Aorta (tissue), 5 donors: Measurements from ENCODE around the gene LAYN. TPM values are rescaled to one million over a fixed set of nuclear protein-coding genes. Genes with fewer than 3 reads are reported as not detected.

Source experiments
- ATAC-seq: fragments of 200-7000 bp; cut with Tn5 transposase; one replicate; pipeline ENCODE4 v1.9.1; 2022; ENCODE audit warnings: moderate library complexity; ENCODE audit not compliant: low FRiP score
- DNase-seq, 2 donors: peaks; one replicate each; pipeline ENCODE4 v3.0.0-alpha.2; 2020
- H3K27ac ChIP-seq, 2 donors: one replicate each; pipeline ENCODE4 v1.5.1; 2013; ENCODE audit warnings: low read length in 2 of 2, mild to moderate bottlenecking in 2 of 2, moderate library complexity in 2 of 2, control low read depth in 1 of 2, inconsistent platforms in 1 of 2, low read depth in 1 of 2
- H3K27me3 ChIP-seq, 2 donors: one replicate each; pipeline ENCODE4 v1.6.1; 2013; ENCODE audit warnings: control low read depth in 1 of 2, low read length in 1 of 2, mild to moderate bottlenecking in 1 of 2, moderate library complexity in 1 of 2; ENCODE audit not compliant: insufficient read depth in 2 of 2, control insufficient read depth in 1 of 2
- H3K36me3 ChIP-seq, 2 donors: one replicate each; pipeline ENCODE4 v1.6.1; 2013; ENCODE audit warnings: control low read depth in 1 of 2, low read length in 1 of 2, mild to moderate bottlenecking in 1 of 2; ENCODE audit not compliant: insufficient read depth in 2 of 2, control insufficient read depth in 1 of 2
- H3K4me1 ChIP-seq, 2 donors: one replicate each; pipeline ENCODE4 v1.6.1; 2013; ENCODE audit warnings: low read length in 2 of 2, control low read depth in 1 of 2, mild to moderate bottlenecking in 1 of 2, moderate library complexity in 1 of 2; ENCODE audit not compliant: insufficient read depth in 2 of 2, control insufficient read depth in 1 of 2
- H3K4me3 ChIP-seq, 2 donors: one replicate each; pipeline ENCODE4 v1.5.1; 2013; ENCODE audit warnings: low read length in 2 of 2, control low read depth in 1 of 2, mild to moderate bottlenecking in 1 of 2
- H3K9me3 ChIP-seq: one replicate; pipeline ENCODE4 v1.6.1; 2013; ENCODE audit warnings: mild to moderate bottlenecking, low read length; ENCODE audit not compliant: control insufficient read depth
- WGBS, 2 donors: extraction: QIAGEN DNeasy Blood & Tissue Kit; methylation state at CpG; one replicate each; pipeline ENCODE4 v1.1.7; 2013; 5-methylcytosine and 5-hydroxymethylcytosine counted together
- intact Hi-C, 2 donors: fragments of 100-400 bp; cut with DNase I; formaldehyde crosslinking; loops; one replicate each; pipeline versions ENCODE4 v1.14.2 to v1.15.0; 2022
- polyA plus RNA-seq, 2 donors: library from polyadenylated mRNA; stranded (reverse); fragments of 200-250 nt; gene quantifications; one replicate each; pipeline ENCODE4 v1.2.3, GENCODE V29; 2013
- total RNA-seq, 2 donors: library from RNA; stranded (reverse); fragmentation: NEBNext Ultra II Directional; extraction: Animal tissue kit (Norgen Biotek cat#: 25700); gene quantifications; one replicate each; pipeline ENCODE4 v1.2.1, GENCODE V29; 2021
- donor health status: healthy with polysubstance abuse.
- donor health status: Bipolar disorder and iron deficiency.
- donor health status: DM: no; HTN: no; CAD: no.
- donor health status: DM: no; HTN: no; CAD: no.
- donor health status: DM: yes; HTN: yes; CAD: no.

Gene LAYN
- total and polyA plus RNA-seq, 4 donors = 17.6 to 30.2 (median 22.0) TPM

- Histone ChIP-seq H3K4me3 (no peak overlapping the region), H3K4me1 (no peaks in the 10 kb centered on the region), H3K36me3 (no peaks in the 10 kb centered on the region), H3K9me3 (no peaks in the 10 kb centered on the region), H3K27me3 (no peaks in the 10 kb centered on the region), H3K27ac (no peak overlapping the region)
- ATAC-seq (no peak), DNase-seq (no peak)
- 93 to 100% methylated on average over 1 of the region's 1 CpG for WGBS, 2 donors
- intact Hi-C loops = no loop called here
Observed at GRCh38 chr11:111538407-111539114, 2.0 kb upstream of the LAYN start.

GRCh38 chr11:111539426-111540113, 950 bp upstream of the LAYN start:
- Histone ChIP-seq H3K9me3 (no peaks in the 10 kb centered on the region), H3K36me3 (peaks cover 0 to 1% of the 10 kb centered on the region in 2 donors), H3K4me1 (no peaks in the 10 kb centered on the region), H3K27me3 (no peaks in the 10 kb centered on the region), H3K4me3 (peak overlapping the region in 1 of 2 donors; percentile 45), H3K27ac (no peak overlapping the region)
- ATAC-seq (no peak), DNase-seq (no peak)
- intact Hi-C loops = no loop called here
- 84 to 86% methylated on average over 9 of the region's 9 CpGs for WGBS, 2 donors

- Histone ChIP-seq H3K27ac (peak overlapping the region; percentile 46 to 65), H3K4me3 (peak overlapping the region; percentile 45 to 56), H3K9me3 (no peaks in the 10 kb centered on the region), H3K4me1 (no peaks in the 10 kb centered on the region), H3K27me3 (no peaks in the 10 kb centered on the region), H3K36me3 (peaks cover 0 to 3% of the 10 kb centered on the region in 2 donors)
- ATAC-seq (peak; percentile 48), DNase-seq (no peak)
- WGBS, 2 donors = 1% methylated on average over 20 to 22 of the region's 22 CpGs
- intact Hi-C loops = no loop called here
Observed at GRCh38 chr11:111540937-111541253, 375 bp downstream of the LAYN start.

- Histone ChIP-seq H3K27ac (peak overlapping the region; percentile 46 to 65), H3K4me3 (peak overlapping the region; percentile 45 to 56), H3K27me3 (no peaks in the 10 kb centered on the region), H3K36me3 (peaks cover 0 to 6% of the 10 kb centered on the region in 2 donors), H3K4me1 (no peaks in the 10 kb centered on the region), H3K9me3 (no peaks in the 10 kb centered on the region)
- intact Hi-C loops = no loop called here
- 3% methylated on average over 40 to 41 of the region's 41 CpGs for whole genome bisulfite sequencing, 2 donors
- DNase-seq (peak; percentile 76 to 87), ATAC-seq (peak; percentile 74)
Observed at GRCh38 chr11:111541254-111542061, 938 bp downstream of the LAYN start.

GRCh38 chr11:111542606-111543275, 2.2 kb downstream of the LAYN start:
- intact Hi-C loops = no loop called here
- H3K9me3 ChIP-seq = no peaks in the 10 kb centered on the region
- 76 to 83% methylated on average over 10 of the region's 10 CpGs for WGBS, 2 donors
- H3K27ac ChIP-seq = no peak overlapping the region
- no peak for ATAC-seq
- no peak for DNase-seq
- no peaks in the 10 kb centered on the region for H3K27me3 ChIP-seq
- H3K4me3 ChIP-seq = no peak overlapping the region
- H3K36me3 ChIP-seq = peaks cover 0 to 10% of the 10 kb centered on the region in 2 donors
- no peaks in the 10 kb centered on the region for H3K4me1 ChIP-seq

GRCh38 chr11:111548525-111548924, 8.0 kb downstream of the LAYN start:
- Histone ChIP-seq H3K27me3 (no peaks in the 10 kb centered on the region), H3K4me1 (no peaks in the 10 kb centered on the region), H3K36me3 (peaks cover 0 to 15% of the 10 kb centered on the region in 2 donors), H3K9me3 (no peaks in the 10 kb centered on the region), H3K27ac (no peak overlapping the region), H3K4me3 (no peak overlapping the region)
- ATAC-seq (no peak), DNase-seq (no peak)
- intact Hi-C loops = no loop called here
- 86 to 89% methylated on average over 2 of the region's 2 CpGs for WGBS, 2 donors

GRCh38 chr11:111549196-111549868, 8.8 kb downstream of the LAYN start:
- intact Hi-C loops = no loop called here
- Histone ChIP-seq H3K27ac (no peak overlapping the region), H3K27me3 (no peaks in the 10 kb centered on the region), H3K9me3 (no peaks in the 10 kb centered on the region), H3K4me1 (no peaks in the 10 kb centered on the region), H3K36me3 (peaks cover 0 to 13% of the 10 kb centered on the region in 2 donors), H3K4me3 (no peak overlapping the region)
- ATAC-seq (no peak), DNase-seq (no peak)
- WGBS, 2 donors = 82 to 83% methylated on average over 11 of the region's 11 CpGs

GRCh38 chr11:111549869-111550203, 9.3 kb downstream of the LAYN start:
- no peak for ATAC-seq
- no peak for DNase-seq
- Histone ChIP-seq H3K4me3 (no peak overlapping the region), H3K9me3 (no peaks in the 10 kb centered on the region), H3K36me3 (peaks cover 0 to 13% of the 10 kb centered on the region in 2 donors), H3K27ac (no peak overlapping the region), H3K4me1 (peaks cover 0 to 2% of the 10 kb centered on the region in 2 donors), H3K27me3 (no peaks in the 10 kb centered on the region)
- WGBS, 2 donors = 66 to 72% methylated on average over 3 of the region's 3 CpGs
- intact Hi-C loops = no loop called here
